ENCODE measurements around the gene DDX10.

The DDX10 gene

DNA sequence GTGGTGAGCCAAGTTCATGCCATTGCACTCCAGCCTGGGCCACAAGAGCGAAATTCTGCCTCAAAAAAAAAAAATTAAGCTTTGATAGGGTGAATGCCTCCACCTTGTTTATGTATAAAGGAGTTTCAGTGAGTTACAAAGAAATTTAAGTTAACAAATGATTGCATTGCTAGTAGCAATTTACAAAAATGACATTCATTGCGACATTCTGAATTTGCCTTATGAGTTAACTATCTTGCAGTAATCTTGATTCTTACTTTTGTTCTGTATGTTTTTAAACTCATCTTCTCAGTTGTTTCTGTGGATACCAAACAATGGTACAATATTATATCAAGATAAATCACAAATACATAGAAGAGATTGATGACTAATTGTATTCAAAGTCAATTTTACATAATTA lies 207.0 kb downstream of the DDX10 start:
- DNase-seq (ENCODE audit: low read depth in 2 of 2), result no peak

DNA sequence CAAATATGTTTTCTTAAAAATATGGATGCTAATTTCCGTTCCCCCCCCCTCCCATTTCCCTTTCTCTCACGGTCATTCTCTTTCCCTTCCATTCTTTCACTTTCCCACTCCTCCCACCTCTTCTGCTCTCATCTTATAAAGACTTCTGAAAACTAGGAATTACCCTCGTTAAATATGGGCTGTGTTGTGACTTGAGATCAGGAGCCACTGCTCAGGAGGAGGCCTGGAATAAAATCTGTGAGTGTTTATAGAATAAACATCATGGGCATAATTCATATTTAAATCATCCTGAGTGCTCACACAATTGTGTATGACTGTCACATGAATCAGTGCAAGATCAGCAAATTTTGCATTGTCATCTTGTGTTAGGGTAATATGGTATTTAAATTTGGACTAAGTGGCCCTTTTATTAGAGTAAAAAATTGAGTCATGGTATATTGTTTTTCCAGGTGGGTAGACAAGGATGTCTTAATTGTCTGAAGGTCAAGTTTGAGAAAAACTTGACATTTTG lies 208.0 kb downstream of the DDX10 start:
- DNase-seq (ENCODE audit: low read depth in 2 of 2), result no peak

DNA sequence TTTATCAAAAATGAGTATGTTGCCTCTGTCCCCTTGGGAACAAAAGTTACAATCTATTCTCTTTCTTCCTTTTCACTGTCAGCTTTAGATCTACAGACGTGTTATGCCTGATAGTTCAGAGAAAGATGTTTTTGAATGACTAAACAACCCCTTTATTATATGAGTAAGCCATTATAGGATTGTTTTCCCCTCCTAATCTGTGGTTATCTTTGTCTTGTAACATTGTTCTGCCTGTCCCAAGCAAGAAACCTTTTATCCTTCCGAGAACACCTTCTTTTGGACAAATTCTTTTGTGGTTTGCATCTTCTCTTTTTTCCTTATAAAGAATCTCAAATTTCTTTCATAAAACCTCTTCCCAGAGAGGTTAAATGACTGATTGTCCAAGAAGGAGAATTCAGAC lies 208.4 kb downstream of the DDX10 start:
- no peak for DNase-seq (ENCODE audit: low read depth in 2 of 2)

DNA sequence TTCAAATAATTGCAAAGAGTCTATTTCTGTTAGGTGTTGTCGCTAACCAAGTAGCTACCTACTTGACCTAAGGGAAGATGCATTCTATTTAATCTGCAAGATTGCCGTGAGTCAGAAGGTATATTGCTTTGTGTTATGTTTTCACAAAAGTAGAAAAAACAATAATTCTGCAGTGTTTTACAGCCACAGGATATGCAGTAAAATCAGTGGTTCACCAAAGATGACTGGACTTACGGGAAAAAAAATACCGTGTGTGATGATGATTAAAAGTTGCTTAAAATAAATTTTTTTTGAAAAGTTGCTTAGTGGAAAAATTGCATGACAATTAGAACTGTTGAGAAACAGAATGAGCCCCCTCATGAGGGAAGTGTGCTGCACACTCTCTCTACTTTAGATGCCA lies 209.1 kb downstream of the DDX10 start:
- no peak for DNase-seq (ENCODE audit: low read depth in 2 of 2)

DNA sequence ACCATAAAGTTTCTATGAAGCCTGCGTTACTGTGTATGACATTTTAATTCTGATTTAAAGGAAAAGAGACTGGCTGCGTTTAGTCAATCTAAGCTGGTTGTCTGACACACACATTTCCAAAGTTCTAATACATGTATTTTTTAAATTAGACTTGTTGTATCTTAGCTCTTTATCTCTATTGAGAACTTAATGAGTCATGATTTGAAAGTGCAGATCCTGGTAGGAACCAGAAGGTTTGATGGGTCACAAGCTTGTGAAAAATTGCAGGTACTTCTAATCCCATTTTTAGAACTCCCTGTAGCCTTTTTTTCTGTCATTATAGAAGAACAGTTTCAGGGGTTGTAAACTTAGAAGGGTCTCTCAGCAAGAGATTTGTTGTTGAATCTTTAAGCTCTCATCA lies 210.3 kb downstream of the DDX10 start:
- DNase-seq (ENCODE audit: low read depth in 2 of 2), result no peak

DNA sequence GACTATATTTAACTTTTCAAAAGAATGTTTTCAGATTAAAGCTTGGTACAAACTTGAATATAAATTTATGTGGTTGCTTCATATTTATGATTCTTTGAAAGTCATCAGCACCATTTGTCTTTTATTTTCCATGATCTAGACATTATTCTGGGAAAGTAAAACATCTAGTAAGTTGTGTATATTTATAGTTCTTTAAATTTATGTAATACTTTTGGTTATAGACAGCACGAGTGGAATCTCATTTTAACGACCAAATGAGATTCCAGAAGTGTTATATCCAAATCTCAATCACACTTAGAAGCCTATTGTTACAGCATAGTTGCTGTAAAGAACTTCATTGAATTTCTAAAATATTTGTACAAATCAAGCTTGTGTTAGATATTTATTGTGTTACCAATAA lies 212.3 kb downstream of the DDX10 start:
- no peak for DNase-seq (ENCODE audit: low read depth in 2 of 2)

DNA sequence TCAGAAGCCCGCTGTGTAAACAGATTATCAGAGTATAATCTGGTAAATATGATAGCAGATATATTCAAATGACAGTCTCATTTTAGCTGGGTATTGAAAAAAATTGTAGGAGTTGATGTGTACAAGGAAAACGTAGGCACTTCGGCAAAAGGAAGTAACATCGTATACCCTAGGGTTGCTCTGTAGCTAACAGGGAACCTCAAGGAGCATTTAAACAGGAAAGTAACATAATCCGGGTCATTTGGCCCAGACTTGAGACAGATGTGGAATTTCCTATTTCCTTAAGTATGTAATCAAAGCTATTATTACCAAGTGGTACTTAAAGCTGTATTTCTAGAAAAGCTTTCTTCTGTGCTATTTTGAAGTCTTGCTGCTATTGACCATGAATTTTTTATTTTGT lies 215.6 kb downstream of the DDX10 start:
- DNase-seq (ENCODE audit: low read depth in 2 of 2), result no peak

DNA sequence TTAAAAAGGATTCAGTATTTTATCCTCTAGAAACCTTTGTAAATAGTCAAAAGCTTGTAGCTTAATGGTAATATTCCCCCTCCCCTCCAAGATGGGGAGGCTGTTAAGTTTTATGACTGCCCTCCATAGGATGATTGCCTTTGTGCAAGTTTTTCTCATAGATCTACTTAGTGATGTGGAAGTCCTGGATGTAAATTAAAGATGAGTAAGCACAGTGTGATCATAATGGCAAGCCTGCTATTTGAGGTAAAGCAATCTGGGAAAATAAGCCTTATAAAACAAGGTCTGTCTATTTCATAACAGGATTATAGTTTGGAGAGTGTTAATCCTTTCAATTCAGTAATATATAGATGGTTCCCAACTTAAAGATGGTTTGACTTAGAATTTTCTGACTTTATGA lies 216.3 kb downstream of the DDX10 start:
- DNase-seq (ENCODE audit: low read depth in 2 of 2), result no peak

- DNase-seq (ENCODE audit: low read depth in 2 of 2), result no peak
These were observed 217.5 kb downstream of the DDX10 start for GRCh38 chr11:108882211-108882831.

GRCh38 chr11:108886005-108886659 lies 221.3 kb downstream of the DDX10 start:
- no peak for DNase-seq (ENCODE audit: low read depth in 2 of 2)

DNA sequence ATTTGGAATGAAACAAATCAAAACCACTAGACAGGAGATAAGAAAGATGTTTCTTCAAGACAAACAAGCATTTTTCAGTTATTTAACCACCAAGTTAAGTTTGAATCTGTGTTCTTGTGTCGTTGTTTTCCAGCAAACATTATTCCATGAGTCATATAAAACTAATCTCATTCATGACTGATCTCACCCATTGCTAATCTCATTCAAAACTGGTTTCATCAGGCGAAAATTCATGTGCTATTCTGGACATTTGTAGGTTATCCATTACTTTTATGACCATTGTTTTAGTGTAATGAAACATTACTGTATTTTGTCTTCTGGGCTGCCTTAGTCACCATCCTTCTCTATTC lies 221.8 kb downstream of the DDX10 start:
- no peak for DNase-seq (ENCODE audit: low read depth in 2 of 2)

DNA sequence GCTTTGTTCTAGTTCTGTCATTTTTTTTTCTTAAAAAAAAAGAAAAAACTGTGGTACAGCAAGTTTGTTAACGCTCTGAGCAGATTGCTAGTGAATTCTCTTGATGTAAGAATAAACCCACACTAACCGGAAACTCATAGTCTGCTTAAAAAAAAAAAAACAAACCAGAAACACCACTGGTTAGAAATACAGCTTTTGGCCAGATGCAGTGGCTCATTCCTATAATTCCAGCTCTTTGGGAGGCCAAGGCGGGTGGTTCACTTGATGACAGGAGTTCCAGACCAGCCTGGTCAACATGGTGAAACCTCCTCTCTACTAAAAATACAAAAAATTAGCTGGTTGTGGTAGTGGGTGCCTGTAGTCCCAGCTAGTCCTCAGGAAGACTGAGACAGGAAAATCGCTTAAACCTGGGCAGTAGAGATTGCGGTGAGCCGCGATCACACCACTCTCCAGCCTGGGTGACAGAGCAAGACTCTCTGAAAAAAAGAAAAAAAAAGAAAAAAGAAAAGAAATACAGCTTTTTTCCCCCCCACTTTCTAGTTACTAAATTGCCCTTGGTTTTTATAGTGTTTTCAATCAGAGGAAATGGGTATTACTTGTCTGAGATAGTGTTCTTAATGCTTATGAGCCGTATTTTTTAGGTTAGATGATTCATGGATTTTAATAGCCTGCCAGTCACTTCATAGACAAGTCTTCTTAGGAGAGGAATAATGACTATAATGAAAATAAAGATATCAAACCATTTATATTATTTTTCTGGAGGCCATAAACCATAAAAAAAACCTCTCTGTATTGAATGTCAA lies 222.8 kb downstream of the DDX10 start:
- DNase-seq (ENCODE audit: low read depth in 2 of 2), result no peak

DNA sequence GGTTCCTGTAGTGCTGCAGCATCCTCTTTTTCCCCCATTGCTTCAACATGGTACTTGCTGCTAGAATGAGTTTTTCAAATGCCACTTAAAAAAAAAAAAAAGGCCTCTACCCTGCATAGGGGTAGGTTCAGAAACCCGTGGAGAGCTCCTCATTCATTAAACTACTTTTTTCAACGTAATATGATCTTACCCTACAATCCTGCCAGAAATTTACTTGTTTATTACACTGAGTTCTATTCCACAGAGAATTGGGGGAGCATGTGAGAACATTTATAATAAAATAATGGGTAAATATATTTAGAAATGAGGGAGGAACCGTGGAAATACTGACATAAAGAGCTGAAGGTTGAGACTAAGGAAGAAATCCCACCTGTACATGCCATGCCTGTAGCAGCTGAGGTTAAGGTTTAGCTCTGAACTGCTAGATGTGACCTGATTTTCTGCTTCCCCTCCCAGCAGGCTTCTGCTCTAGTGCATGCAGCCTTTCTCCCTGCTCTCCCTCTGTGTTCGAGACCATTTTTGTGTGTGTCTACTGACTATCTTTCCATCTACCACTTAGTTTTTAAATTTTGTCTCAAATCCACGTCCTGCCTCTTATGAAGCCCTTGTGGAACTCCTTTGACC lies 225.7 kb downstream of the DDX10 start:
- DNase-seq (ENCODE audit: low read depth in 2 of 2), result no peak

DNA sequence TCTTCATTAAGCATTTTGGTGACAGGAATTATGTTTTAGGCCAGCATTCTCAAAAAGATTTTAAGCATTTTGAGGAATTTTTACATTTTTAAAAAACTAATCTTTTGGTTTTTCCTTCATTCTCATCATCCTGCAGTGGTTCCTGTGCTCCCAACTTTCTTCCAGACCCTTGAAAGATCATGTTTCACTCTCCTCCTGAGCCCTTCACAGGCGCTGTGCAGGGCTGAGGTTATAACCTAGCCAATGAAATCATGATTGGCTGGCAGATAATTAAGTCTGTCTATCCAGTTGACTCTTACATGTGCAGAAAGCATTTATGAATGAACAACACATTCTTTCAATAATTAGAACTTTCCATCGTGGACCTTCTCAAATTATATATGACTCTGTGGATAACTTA lies 226.3 kb downstream of the DDX10 start:
- DNase-seq (ENCODE audit: low read depth in 2 of 2), result no peak

GRCh38 chr11:108891909-108892511 lies 227.1 kb downstream of the DDX10 start:
- DNase-seq (ENCODE audit: low read depth in 2 of 2), result no peak

DNA sequence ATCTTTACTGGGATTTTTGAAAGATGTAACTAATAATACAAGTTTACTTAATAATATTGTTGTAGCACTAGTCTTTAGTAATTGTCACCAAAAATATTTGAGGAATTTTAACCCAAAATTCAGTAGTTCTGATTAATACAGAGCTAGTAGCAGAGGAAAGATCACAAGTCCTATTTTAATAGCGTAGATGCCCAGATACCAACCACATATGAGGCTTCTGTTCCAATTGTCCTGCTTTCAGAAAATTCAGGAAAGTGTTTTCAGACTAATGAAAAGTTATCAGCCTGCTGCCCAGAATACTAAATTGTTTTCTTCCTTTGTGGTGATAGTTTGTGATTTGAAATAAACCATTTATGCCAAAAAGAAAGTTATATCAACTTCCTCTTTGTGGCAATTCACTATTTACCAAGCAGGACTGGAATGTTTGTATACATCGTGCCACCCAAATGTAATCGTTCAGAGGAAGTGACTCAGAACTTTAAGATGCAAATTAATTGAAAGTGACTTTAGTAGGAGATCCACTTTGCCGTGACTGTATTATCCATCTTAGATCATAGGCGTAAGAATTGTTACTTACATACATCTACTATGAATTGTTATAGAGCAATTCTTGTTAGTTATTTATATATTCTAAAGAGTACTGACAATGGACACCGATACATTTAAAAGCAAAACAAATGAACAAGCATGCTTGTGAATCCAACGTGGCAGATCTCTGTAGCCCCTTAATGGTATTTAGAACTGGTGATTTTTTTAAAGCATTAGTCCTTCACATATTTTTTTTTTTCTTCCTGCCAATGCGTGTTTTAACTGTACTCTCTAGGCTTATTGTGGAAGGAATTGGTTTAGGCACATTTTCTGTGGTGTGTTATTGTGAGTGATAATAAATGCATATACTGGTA lies 231.0 kb downstream of the DDX10 start:
- DNase-seq (ENCODE audit: low read depth in 2 of 2), result no peak

GRCh38 chr11:108897071-108897481 lies 232.2 kb downstream of the DDX10 start:
- no peak for DNase-seq (ENCODE audit: low read depth in 2 of 2)

DNA sequence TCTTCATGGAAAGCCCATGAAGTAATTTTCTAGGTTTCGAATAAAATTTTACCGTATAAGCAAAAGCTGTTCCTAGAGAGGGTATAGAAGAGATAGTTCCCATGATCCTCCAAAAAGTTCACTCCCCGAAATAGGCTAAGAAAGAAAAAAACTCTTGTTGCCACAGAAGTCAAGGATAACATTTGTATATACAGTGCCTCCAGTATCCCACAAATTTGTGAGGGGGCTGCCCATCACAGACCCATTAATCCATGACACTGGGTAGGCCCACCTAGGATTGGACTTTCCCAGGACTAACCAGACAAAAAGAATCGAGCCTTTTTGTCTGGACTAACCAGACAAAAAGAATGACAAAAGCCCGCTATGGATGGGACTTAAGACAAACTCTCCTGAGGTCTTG lies 233.0 kb downstream of the DDX10 start:
- no peak for DNase-seq (ENCODE audit: low read depth in 2 of 2)

- DNase-seq (ENCODE audit: low read depth in 2 of 2), result no peak
These were observed 236.5 kb downstream of the DDX10 start for GRCh38 chr11:108901359-108901758.

DNA sequence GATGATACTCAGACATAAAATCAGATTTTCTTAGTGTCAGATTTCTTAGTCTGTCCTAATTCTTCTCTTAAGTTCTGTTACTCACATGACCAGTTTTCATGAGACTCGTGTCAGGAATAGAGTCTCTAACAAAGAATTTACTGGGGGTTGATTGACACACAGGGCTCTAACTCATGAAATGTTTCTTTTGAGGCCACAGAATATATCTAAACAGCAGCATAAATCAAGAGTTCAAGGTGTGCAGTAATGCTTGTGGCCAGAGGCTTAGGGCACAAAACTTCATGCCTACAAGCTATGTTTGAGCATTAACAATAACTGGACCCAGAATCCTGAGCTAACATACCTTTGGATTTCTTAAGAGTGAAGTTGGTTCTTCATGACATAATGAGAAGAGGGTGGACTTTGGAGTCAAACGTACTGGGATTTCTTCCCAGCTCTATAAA lies 237.2 kb downstream of the DDX10 start:
- no peak for DNase-seq (ENCODE audit: low read depth in 2 of 2)

GRCh38 chr11:108904480-108904879 lies 239.6 kb downstream of the DDX10 start:
- no peak for DNase-seq (ENCODE audit: low read depth in 2 of 2)
